Endothelial cell of umbilical vein (primary cell): ENCODE measurements around the gene EPB41L4B. TPM values are rescaled to one million over a fixed set of nuclear protein-coding genes. Genes with fewer than 3 reads are reported as not detected.

Experiments
- Bru-seq: library from RNA; stranded (reverse); fragments of 400-500 nt; gene quantifications from one replicate; lab custom pipeline; 2021; lab: Mats Ljungman, UMichigan
- BruChase-seq, 2 experiments: library from RNA; stranded (reverse); fragments of 400-500 nt; gene quantifications; one replicate each; lab custom pipeline; 2021; lab: Mats Ljungman, UMichigan
- BruUV-seq: library from RNA; stranded (reverse); fragments of 400-500 nt; replicated peaks from 2 replicates; lab custom pipeline; 2021; lab: Mats Ljungman, UMichigan
- CTCF ChIA-PET: fragments of 300-600, 350-600 bp; sonication (Branson Sonifier 250); formaldehyde crosslinking; loops from one replicate; lab custom pipeline; 2021; ENCODE audit warnings: antibody characterized with exemption, inconsistent platforms; lab: Charles Lee
- POLR2A ChIA-PET: fragments of 300-600, 350-600 bp; sonication (Branson Sonifier 250); formaldehyde crosslinking; loops from one replicate; lab custom pipeline; 2021; ENCODE audit warnings: antibody characterized with exemption, inconsistent platforms; lab: Charles Lee
- DNase-seq: peaks from one replicate; pipeline ENCODE4 v3.0.0-alpha.2; 2011; ENCODE audit warnings: low read depth, low spot score
- FAIRE-seq: peaks from 2 replicates; lab custom pipeline; 2011; peaks lifted over from hg19 to GRCh38; lab: Jason Lieb, UNC
- H2AFZ ChIP-seq: 2 replicates; pipeline ENCODE4 v1.6.0; 2012; ENCODE audit warnings: low read depth, low read length, control low read depth, inconsistent platforms
- H3K27ac ChIP-seq: 2 replicates; pipeline ENCODE4 v1.5.1; 2011; ENCODE audit warnings: low read depth, mild to moderate bottlenecking, control low read depth, low read length, moderate library complexity; ENCODE audit not compliant: insufficient read depth
- H3K27me3 ChIP-seq, 2 experiments: 2 replicates each; pipeline versions ENCODE4 v1.6.0 to v1.6.1; 2011; ENCODE audit warnings: low read length in 2 of 2, mixed read lengths in 1 of 2; ENCODE audit not compliant: control insufficient read depth in 2 of 2, insufficient read depth in 2 of 2
- H3K36me3 ChIP-seq, 2 experiments: 2 replicates in 1 of 2; 3 replicates in 1 of 2; pipeline ENCODE4 v1.5.1; 2011; ENCODE audit warnings: low read length in 2 of 2, mild to moderate bottlenecking in 1 of 2, moderate library complexity in 1 of 2; ENCODE audit not compliant: control insufficient read depth in 2 of 2, insufficient read depth in 2 of 2; ENCODE audit errors: extremely low read depth in 1 of 2
- H3K4me1 ChIP-seq: 3 replicates; pipeline ENCODE4 v1.5.1; 2011; ENCODE audit warnings: mild to moderate bottlenecking, low read length; ENCODE audit not compliant: control insufficient read depth, insufficient read depth; ENCODE audit errors: extremely low read depth
- H3K4me2 ChIP-seq: 2 replicates; pipeline ENCODE4 v1.6.1; 2011; ENCODE audit warnings: low read length, control low read depth, mixed read lengths; ENCODE audit not compliant: insufficient read depth
- H3K4me3 ChIP-seq, 3 experiments: fragments of 200-600 bp in 1 of 3; sonication (generic), shearing (Covaris generic) in 1 of 3; replicated peaks in 1 of 3; 2 replicates each; pipeline ENCODE4 v1.5.1; 2011 to 2016; ENCODE audit warnings: control low read depth in 3 of 3, low read length in 3 of 3, mild to moderate bottlenecking in 2 of 3, inconsistent platforms in 1 of 3, low read depth in 1 of 3, moderate library complexity in 1 of 3; ENCODE audit not compliant: insufficient read depth in 1 of 3
- H3K79me2 ChIP-seq: 2 replicates; pipeline ENCODE4 v1.6.0; 2012; ENCODE audit warnings: low read length, inconsistent platforms; ENCODE audit not compliant: control insufficient read depth, insufficient read depth
- H3K9ac ChIP-seq: replicated peaks from 2 replicates; pipeline ENCODE3; 2011; ENCODE audit warnings: low read length, control low read depth; ENCODE audit not compliant: insufficient read depth; ENCODE audit errors: extremely low read depth
- H3K9me1 ChIP-seq: replicated peaks from 3 replicates; pipeline ENCODE4 v1.6.0; 2011; ENCODE audit warnings: mild to moderate bottlenecking, low read length; ENCODE audit not compliant: control insufficient read depth, insufficient read depth; ENCODE audit errors: extremely low read depth
- H3K9me3 ChIP-seq: replicated peaks from 2 replicates; pipeline ENCODE4 v1.5.1; 2012; ENCODE audit warnings: low read length, inconsistent platforms; ENCODE audit not compliant: control insufficient read depth, insufficient read depth
- H4K20me1 ChIP-seq: replicated peaks from 2 replicates; pipeline ENCODE3; 2011; ENCODE audit warnings: mild to moderate bottlenecking, low read length; ENCODE audit not compliant: control insufficient read depth, insufficient read depth; ENCODE audit errors: extremely low read depth
- CTCF ChIP-seq, 2 donors: IDR thresholded peaks; 1 replicate in 1 of 2; 2 replicates in 1 of 2; pipeline ENCODE4 v1.5.1; 2011; ENCODE audit warnings: low read length in 2 of 2, mild to moderate bottlenecking in 2 of 2, moderate library complexity in 2 of 2, control low read depth in 1 of 2, inconsistent platforms in 1 of 2, low read depth in 1 of 2; ENCODE audit not compliant: insufficient read depth in 1 of 2; ENCODE audit errors: extremely low read depth in 1 of 2
- FOS ChIP-seq: IDR thresholded peaks from 2 replicates; pipeline ENCODE4 v1.6.1; 2011; ENCODE audit warnings: mild to moderate bottlenecking, low read length, moderate library complexity, borderline replicate concordance; ENCODE audit not compliant: insufficient read depth
- GATA2 ChIP-seq: IDR thresholded peaks from 2 replicates; pipeline ENCODE4 v1.7.0; 2011; ENCODE audit warnings: low read depth, mild to moderate bottlenecking, moderate library complexity, mixed read lengths, low read length; ENCODE audit not compliant: insufficient read length, insufficient read depth
- JUN ChIP-seq: IDR thresholded peaks from 2 replicates; pipeline ENCODE4 v1.6.1; 2011; ENCODE audit warnings: borderline replicate concordance, low read depth; ENCODE audit not compliant: insufficient read length, insufficient read depth
- MYC ChIP-seq: IDR thresholded peaks from one replicate; pipeline ENCODE4 v1.6.1; 2011; ENCODE audit warnings: mild to moderate bottlenecking, low read depth, low read length
- POLR2A ChIP-seq: IDR thresholded peaks from 2 replicates; pipeline ENCODE4 v1.6.1; 2012; ENCODE audit warnings: low read depth, mild to moderate bottlenecking, control low read depth, low read length
- POLR2AphosphoS5 ChIP-seq: IDR thresholded peaks from 2 replicates; pipeline ENCODE4 v1.6.1; 2012; ENCODE audit warnings: low read depth, mild to moderate bottlenecking, control low read depth, low read length, moderate library complexity; ENCODE audit not compliant: insufficient read depth
- dilution Hi-C: fragments of 300-500 bp; cut with MboI; formaldehyde crosslinking; loops from one replicate; pipeline ENCODE4 v1.15.0; 2019; ENCODE audit warnings: low sequenced_read_pairs; ENCODE audit not compliant: extremely low pct_ligation_motif_present
- intact Hi-C: fragments of 100-400 bp; cut with micrococcal nuclease; formaldehyde crosslinking; loops from one replicate; pipeline ENCODE4 v1.10.0; 2022
- long read RNA-seq: library from polyadenylated mRNA; stranded (forward); transcript quantifications from one replicate; pipeline ENCODE4 v2.0.0, GENCODE V29; 2021
- polyA minus RNA-seq, 3 experiments: library from RNA; depleted of rRNA, polyadenylated mRNA; stranded (reverse); fragments of >200 nt; gene quantifications; 1 replicate in 1 of 3; 2 replicates in 2 of 3; pipeline ENCODE4 v1.2.3, GENCODE V29; 2011
- polyA plus RNA-seq, 4 experiments: library from polyadenylated mRNA; depleted of rRNA in 3 of 4; stranded (reverse) in 3 of 4; unstranded in 1 of 4; fragments of >200 nt; gene quantifications; 2 replicates each; pipeline versions ENCODE4 v1.2.1 to v1.2.3, GENCODE V29; 2011 to 2012; ENCODE audit warnings: missing spikeins in 1 of 4
- total RNA-seq: library from RNA; stranded (reverse); gene quantifications from 2 replicates; pipeline ENCODE4 v1.2.3, GENCODE V29; 2021
- TF ChIP-seq, protein P1 (sequence below): IDR thresholded peaks from 2 replicates; pipeline ENCODE4 v1.6.1; 2011; ENCODE audit not compliant: insufficient read depth, insufficient read length

The EPB41L4B gene
- total RNA-seq (0.15 and 0.23 TPM in 2 replicates), polyA plus RNA-seq (0.10 and 0.11 TPM in 2 replicates), polyA minus RNA-seq (0.38 TPM in 1 of 2 replicates, not detected in the other), Bru-seq, nascent RNA (percentile 15 among the genes with signal in this experiment), BruChase-seq, experiment 1, labeled RNA remaining after a 6-hour chase (percentile 13 among the genes with signal in this experiment), BruChase-seq, experiment 2, labeled RNA remaining after a 2-hour chase (percentile 16 among the genes with signal in this experiment)
- polyA plus RNA-seq (2011; cell fraction: cytosol; rRNA removed) = 0.14 and 0.15 TPM in 2 replicates
- polyA plus RNA-seq (2011; cell fraction: nucleus; rRNA removed) = 0.22 TPM in 2 replicates
- 0.14 and 0.16 TPM in 2 replicates for polyA plus RNA-seq (2012)
- polyA minus RNA-seq (2011; cell fraction: cytosol; rRNA and poly(A)+ RNA removed) = 5.0 TPM
- 0.19 and 0.24 TPM in 2 replicates for polyA minus RNA-seq (2011; cell fraction: nucleus; rRNA and poly(A)+ RNA removed)
- long read RNA-seq = 0 reads

GRCh38 chr9:109320742-109321448 lies at the start of gene EPB41L4B:
TSS of gene EPB41L4B (minus strand) at chr9:109321059. CDS start at chr9:109320446, 613 bp downstream.
- dilution Hi-C loops (no loop called here), intact Hi-C loops (loop anchor here (1.0 to 10.0 kb wide), 9 partner anchors 77 to 471 kb away; partner anchors contain the start of genes ABITRAM, CTNNAL1 and ELP1)
- H2AFZ ChIP-seq = peak within 1 kb of the TSS; percentile 23
- peaks cover 28 to 32% of the 10 kb centered on the region in 2 experiments for H3K27me3 ChIP-seq
- no peaks in the 10 kb centered on the region for H3K9me1 ChIP-seq
- ChIA-PET CTCF (no interaction called here), POLR2A (no interaction called here)
- FAIRE-seq (peak; percentile 64), DNase-seq (peak; percentile 79)
- H3K79me2 ChIP-seq = no peaks in the 10 kb centered on the region
- no TSS peak for BruUV-seq
- H3K4me2 ChIP-seq = no peak within 1 kb of the TSS
- no peaks in the 10 kb centered on the region for H4K20me1 ChIP-seq
- H3K9ac ChIP-seq = no peak within 1 kb of the TSS
- H3K9me3 ChIP-seq = no peaks in the 10 kb centered on the region
- peak within 1 kb of the TSS in 1 of 3 experiments; percentile 19 for H3K4me3 ChIP-seq
- H3K27ac ChIP-seq = no peak within 1 kb of the TSS
- H3K36me3 ChIP-seq = no peaks in the 10 kb centered on the region
- H3K4me1 ChIP-seq = peaks cover 2% of the 10 kb centered on the region
- TF ChIP-seq FOS (no peak), POLR2A (no peak), CTCF (IDR thresholded peaks at IDR 0.05; ENCODE audit: extremely low read depth in 1 of 2, insufficient read depth in 1 of 2, low read depth in 1 of 2, low read length in 2 of 2) (peak; percentile 86 to 93), POLR2AphosphoS5 (no peak), GATA2 (no peak), MYC (no peak), JUN (no peak)
- TF ChIP-seq, protein P1, sequence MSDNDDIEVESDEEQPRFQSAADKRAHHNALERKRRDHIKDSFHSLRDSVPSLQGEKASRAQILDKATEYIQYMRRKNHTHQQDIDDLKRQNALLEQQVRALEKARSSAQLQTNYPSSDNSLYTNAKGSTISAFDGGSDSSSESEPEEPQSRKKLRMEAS = peak; percentile 90
